ENCODE measurements around the gene STK36.

GRCh38 chr2:218711550-218711929 is 39.7 kb downstream of the STK36 start:
- TF ChIP-seq CTCF (IDR thresholded peaks at IDR 0.05) (no peak), POLR2A (IDR thresholded peaks at IDR 0.05) (no peak)
